ENCODE measurements around the gene LHX2.

- TF ChIP-seq FOSL2 (IDR thresholded peaks at IDR 0.05; ENCODE audit: borderline replicate concordance, low read depth) (no peak), MEF2A (IDR thresholded peaks at IDR 0.05; ENCODE audit: borderline replicate concordance, low read depth) (no peak), CTCF (IDR thresholded peaks at IDR 0.05) (no peak), YY1 (IDR thresholded peaks at IDR 0.05; ENCODE audit: low read depth) (no peak), RFX5 (IDR thresholded peaks at IDR 0.05; ENCODE audit: low read length) (no peak)
These were observed 34.2 kb downstream of the LHX2 start for GRCh38 chr9:124045830-124046177.
